ENCODE measurements around the gene TPR.
"Not testable (repeated sequence)": the region's sequence is repeated elsewhere in the genome, so short reads cannot be mapped to it uniquely, and the experiment has no call there.

TPR gene

GRCh38 chr1:186375152-186375928 is at the start of gene TPR, which contains the start of gene ODR4:
Gene TPR (minus strand): TSS chr1:186375253. CDS start chr1:186375028, 225 bp downstream.
Gene ODR4 (plus strand): TSS chr1:186375838. CDS start chr1:186379786, 3,948 bp downstream.
- peak; percentile 99 to 100 for DNase-seq

- no peak for DNase-seq
Measured at GRCh38 chr1:186424539-186424938, 49.5 kb upstream of the TPR start.

GRCh38 chr1:186421446-186421845 is 46.4 kb upstream of the TPR start:
- DNase-seq, result no peak

- no peak for DNase-seq
Measured at GRCh38 chr1:186420923-186421322, 45.9 kb upstream of the TPR start.

DNA sequence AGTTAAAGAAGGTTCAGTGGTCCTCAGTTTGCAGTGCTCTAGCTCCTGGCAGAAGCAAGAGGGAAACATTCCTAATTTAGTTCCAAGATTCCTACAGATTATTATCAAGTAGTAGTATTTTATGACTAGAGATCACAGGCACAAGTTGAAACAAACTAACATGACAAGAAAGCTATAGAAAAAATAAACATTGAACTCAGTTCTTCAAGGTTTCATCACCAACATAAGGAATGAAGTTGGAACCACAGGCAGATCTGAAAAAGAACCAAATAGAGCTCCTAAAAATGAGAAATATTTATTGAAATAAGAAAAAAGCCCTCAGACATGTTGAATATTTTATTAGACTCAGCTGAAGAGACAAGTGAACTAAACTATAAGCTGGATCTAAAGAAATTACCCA is 45.3 kb upstream of the TPR start:
- no peak for DNase-seq

DNA sequence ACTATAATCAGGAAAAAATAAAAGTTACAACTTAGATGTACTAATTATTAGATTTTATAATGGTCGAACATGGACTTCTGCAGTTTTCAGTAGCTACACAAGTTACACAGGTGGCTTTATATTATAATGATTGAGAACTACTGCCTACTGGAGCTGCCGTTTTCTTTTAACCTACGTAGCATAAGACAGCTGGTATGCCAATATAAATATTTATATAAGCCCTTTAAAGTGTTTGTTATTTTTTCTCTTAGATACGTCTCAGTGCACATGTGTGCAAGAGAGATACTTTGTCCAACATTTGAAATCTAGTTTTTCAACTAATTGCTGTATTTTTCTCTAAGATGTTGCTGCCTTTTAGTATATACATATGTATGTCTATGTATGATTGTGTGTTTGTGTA is 43.5 kb upstream of the TPR start:
- DNase-seq, result no peak

- no peak for DNase-seq
Measured at GRCh38 chr1:186413319-186413718, 38.3 kb upstream of the TPR start.

GRCh38 chr1:186409091-186409490 is 34.0 kb upstream of the TPR start:
- DNase-seq, result no peak

DNA sequence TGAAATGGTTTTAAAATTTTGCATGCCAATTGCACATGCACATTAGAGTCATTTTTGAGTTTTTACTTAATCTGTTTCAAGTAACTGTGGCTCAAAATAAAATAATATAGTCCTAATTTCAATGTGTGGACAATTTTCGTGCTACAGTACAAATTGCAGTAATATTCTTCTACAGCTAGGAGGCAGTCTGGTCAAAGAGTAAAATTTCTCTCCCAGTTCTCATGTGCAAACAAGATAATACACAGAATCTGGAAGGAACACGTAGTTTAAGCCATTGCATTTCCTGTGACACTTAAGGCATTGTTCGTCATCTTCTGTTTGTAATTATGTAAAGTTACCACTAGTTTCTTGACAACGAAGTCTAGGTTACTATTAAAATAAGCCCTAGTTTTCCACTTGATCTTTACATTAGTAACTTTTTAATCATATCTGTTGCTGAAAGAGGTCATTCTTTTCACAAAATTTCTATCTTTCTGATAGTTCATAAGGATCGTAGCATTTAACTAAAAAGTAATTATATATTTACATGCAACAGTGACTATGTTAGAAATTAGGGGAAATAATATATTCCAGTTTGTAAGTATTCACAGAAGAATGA is 29.5 kb upstream of the TPR start:
- DNase-seq, result peak; percentile 8 to 63

DNA sequence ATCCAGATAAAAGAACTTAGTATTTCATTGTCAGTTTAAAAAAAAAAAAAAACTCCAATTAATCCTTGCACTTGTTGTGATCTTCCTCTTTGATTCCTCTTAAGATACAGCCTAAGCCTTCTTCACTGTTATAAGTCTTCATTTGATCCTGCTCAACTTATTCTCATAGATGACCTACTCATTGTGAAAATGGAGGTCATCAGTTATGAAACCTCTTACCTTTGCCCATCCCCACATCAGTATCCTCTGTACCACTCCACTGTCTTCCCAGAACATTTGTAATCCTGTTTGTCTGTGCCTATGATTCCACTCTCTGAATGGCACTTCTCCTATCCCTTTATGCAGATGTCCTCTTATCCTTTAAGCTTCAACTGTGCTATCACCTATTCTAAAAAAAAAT is 28.6 kb upstream of the TPR start:
- DNase-seq, result peak in 1 of 2 experiments; percentile 23

DNA sequence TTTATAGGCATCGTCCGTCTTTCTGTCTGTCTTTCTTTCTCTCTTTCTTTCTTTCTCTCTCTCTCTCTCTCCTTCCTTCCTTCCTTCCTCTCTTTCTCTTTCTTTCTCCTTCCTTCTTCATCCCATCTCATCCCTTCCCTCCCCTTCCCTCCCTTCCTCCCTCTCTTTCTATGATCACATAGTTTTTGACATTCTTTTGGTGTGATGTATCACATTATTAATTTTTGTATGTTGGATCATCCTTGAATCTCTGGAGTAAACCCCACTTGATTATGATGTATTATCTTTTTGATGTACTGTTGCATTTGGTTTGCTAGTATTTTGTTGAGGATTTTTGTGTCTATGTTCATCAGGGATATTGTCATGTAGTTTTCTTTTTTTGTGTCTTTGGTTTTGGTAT is 26.4 kb upstream of the TPR start:
- not testable (repeated sequence) for DNase-seq

DNA sequence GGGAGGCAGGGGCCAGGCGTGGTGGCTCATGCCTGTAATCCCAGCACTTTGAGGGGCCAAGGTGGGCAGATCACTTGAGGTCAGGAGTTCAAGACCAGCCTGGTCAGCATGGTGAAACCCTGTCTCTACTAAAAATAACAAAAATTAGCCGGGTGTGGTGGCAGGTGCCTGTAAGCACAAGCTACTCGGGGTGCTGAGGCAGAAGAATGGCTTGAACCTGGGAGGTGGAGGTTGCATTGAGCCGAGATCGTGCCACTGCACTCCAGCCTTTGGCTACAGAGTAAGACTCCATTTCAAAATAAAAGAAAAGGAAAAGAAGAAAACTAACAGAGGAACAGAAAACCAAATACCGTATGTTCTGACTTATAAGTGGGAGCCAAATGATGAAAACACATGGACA is 17.7 kb upstream of the TPR start:
- not testable (repeated sequence) for DNase-seq

- no peak for DNase-seq
Measured at GRCh38 chr1:186391841-186392240, 16.8 kb upstream of the TPR start.

- no peak for DNase-seq
Measured at GRCh38 chr1:186390925-186391324, 15.9 kb upstream of the TPR start.

DNA sequence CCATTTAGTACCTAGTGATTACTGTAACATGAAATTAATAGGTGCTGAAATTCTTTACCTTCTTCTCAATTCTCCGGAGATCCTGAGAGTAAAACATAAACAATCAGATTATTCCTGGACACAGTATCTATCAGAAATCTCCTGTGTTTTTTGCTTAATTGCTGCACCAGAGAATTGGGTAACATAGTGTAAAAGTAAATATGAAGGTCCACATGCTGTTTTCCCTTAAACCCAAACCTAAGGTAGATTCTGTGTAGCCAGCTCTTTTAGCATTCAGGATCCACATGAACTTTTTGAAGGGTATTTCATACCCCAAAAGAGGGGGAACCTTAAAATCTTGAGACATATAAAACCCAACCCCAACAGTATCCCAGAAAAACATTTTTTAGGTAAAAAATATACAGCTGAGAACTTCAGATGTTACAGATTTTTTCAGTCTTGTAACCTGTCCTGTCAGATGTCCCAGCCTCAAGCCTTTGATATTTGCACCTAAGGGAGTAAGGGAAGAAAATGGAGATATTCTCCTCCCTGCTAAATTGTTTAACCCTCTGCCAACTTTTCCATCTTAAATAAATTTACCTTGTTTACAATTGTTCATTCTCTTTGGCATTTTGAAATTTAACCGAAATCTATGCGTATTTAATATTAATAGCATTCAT is 11.8 kb upstream of the TPR start:
- no peak for DNase-seq

GRCh38 chr1:186375929-186376319 is 871 bp upstream of the TPR start:
- DNase-seq, result peak; percentile 53 to 78

- peak; percentile 10 to 61 for DNase-seq
Measured at GRCh38 chr1:186374303-186375151, 526 bp downstream of the TPR start.

DNA sequence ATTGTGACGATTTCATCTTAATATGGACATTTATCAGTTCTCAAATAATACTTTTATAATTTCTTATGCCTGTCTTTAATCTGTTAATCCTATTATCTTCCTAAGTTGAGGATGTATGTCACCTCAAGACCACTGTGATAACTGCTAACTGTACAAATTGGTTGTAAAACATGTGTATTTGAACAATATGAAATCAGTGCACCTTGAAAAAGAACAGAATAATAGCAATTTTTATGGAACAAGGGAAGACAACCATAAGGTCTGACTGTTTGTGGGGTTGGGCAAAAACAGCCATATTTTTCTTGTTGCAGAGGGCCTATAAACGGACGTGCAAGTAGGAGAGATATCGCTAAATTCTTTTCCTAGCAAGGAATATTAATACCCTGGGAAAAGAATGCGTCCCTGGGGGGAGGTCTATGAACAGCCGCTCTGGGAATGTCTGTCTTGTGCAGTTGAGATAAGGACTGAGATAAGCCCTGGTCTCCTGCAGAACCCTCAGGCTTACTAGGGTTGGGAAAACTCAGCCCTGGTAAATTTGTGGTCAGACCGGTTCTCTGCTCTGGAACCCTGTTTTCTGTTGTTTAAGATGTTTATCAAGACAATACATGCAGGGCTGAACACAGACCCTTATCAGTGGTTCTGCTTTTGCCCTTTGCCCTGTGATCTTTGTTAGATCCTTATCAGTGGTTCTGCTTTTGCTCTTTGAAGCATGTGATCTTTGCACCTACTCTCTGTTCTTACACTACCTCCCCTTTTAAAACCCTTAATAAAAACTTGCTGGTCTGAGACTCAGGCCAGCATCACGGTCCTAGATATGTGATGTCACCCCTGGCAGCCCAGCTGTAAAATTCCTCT is 27.0 kb downstream of the TPR start:
- DNase-seq, result not testable (repeated sequence)

- DNase-seq, result no peak
Measured at GRCh38 chr1:186340772-186341171, 34.3 kb downstream of the TPR start.

GRCh38 chr1:186337554-186337953 is 37.5 kb downstream of the TPR start:
- DNase-seq, result no peak

DNA sequence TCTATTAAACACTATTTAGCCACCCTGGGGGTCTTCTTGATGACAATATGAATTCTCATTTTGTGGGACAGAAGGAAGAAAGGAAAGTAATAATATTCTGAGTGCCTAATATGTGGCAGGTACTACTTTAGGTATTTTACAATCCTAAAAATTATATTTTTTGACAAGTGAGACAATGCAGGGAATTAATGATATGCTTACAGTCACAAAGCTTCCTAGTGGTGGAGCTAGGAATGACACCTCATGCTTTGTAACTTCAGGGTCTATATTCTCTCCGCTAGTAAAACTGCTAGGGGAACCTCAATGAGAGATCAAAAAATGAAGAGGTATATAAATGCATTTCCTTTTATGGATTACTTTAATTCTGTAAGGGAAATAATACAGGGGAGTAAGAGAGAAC is 44.3 kb downstream of the TPR start:
- DNase-seq, result no peak

GRCh38 chr1:186327331-186327730 is 47.7 kb downstream of the TPR start:
- DNase-seq, result no peak
